Endodermal cell (in vitro differentiated cells): Measurements from ENCODE around the gene A2ML1. TPM values are rescaled to one million over a fixed set of nuclear protein-coding genes. Genes with fewer than 3 reads are reported as not detected.
"Not testable (repeated sequence)": the region's sequence is repeated elsewhere in the genome, so short reads cannot be mapped to it uniquely, and the experiment has no call there.

Source experiments
- DNase-seq: peaks from one replicate; pipeline ENCODE4 v3.0.0-alpha.2; 2017
- H3K27ac ChIP-seq: 2 replicates; pipeline ENCODE4 v1.5.1; 2013; ENCODE audit warnings: mild to moderate bottlenecking, low read depth, low read length, moderate library complexity
- H3K27me3 ChIP-seq: 2 replicates; pipeline ENCODE4 v1.6.1; 2013; ENCODE audit warnings: mild to moderate bottlenecking, low read length, moderate library complexity; ENCODE audit not compliant: insufficient read depth, control insufficient read depth, poor library complexity, severe bottlenecking
- H3K36me3 ChIP-seq: 2 replicates; pipeline ENCODE4 v1.7.0; 2013; ENCODE audit warnings: mild to moderate bottlenecking, low read length, moderate library complexity; ENCODE audit not compliant: control insufficient read depth, insufficient read depth
- H3K4me1 ChIP-seq: one replicate; pipeline ENCODE4 v1.7.0; 2013; ENCODE audit warnings: low read length; ENCODE audit not compliant: control insufficient read depth, insufficient read depth
- H3K4me3 ChIP-seq: 2 replicates; pipeline ENCODE4 v1.5.1; 2013; ENCODE audit warnings: mild to moderate bottlenecking, low read length, moderate library complexity
- H3K9ac ChIP-seq: 2 replicates; pipeline ENCODE4 v1.6.1; 2013; ENCODE audit warnings: mild to moderate bottlenecking, low read length, moderate library complexity; ENCODE audit not compliant: poor library complexity, severe bottlenecking; ENCODE audit errors: extremely low read depth
- H3K9me3 ChIP-seq: 2 replicates; pipeline ENCODE4 v1.6.1; 2013; ENCODE audit warnings: mild to moderate bottlenecking, low read length, moderate library complexity; ENCODE audit not compliant: control insufficient read depth
- H3K27ac Mint-ChIP-seq: 2 replicates; pipeline ENCODE4 v1.8.0; 2020; ENCODE audit warnings: mixed read lengths
- H3K27me3 Mint-ChIP-seq: 2 replicates; pipeline ENCODE4 v1.8.0; 2021; ENCODE audit warnings: mild to moderate bottlenecking, mixed read lengths; ENCODE audit not compliant: insufficient read depth
- H3K36me3 Mint-ChIP-seq: 2 replicates; pipeline ENCODE4 v1.8.0; 2020; ENCODE audit warnings: low read depth, mixed read lengths
- H3K4me1 Mint-ChIP-seq: 2 replicates; pipeline ENCODE4 v1.8.0; 2020; ENCODE audit warnings: mixed read lengths
- H3K4me3 Mint-ChIP-seq: 2 replicates; pipeline ENCODE4 v1.8.0; 2020; ENCODE audit warnings: mild to moderate bottlenecking, moderate library complexity, mixed read lengths
- H3K9me3 Mint-ChIP-seq: 2 replicates; pipeline ENCODE4 v1.8.0; 2020; ENCODE audit warnings: mild to moderate bottlenecking, mixed read lengths
- CTCF ChIP-seq: fragments of 200-600 bp; sonication (generic); conservative IDR thresholded peaks from 2 replicates; pipeline ENCODE4 v1.5.0; 2021; ENCODE audit warnings: antibody characterized with exemption, mild to moderate bottlenecking
- WGBS, 2 experiments: methylation state at CpG; one replicate each; pipeline versions ENCODE4 v1.1.5 to v1.1.7; 2013; ENCODE audit warnings: missing lambda C conversion rate in 2 of 2, mixed read lengths in 1 of 2; ENCODE audit not compliant: insufficient coverage in 1 of 2, insufficient read length in 1 of 2; 5-methylcytosine and 5-hydroxymethylcytosine counted together
- total RNA-seq, 2 donors: library from RNA; stranded (reverse); fragmentation: NEBNext Ultra II Directional in 1 of 2; extraction: Animal tissue kit (Norgen Biotek cat#: 25700) in 1 of 2; gene quantifications; 2 replicates in 1 of 2; 3 replicates in 1 of 2; pipeline ENCODE4 v1.2.1, GENCODE V29; 2021

Gene A2ML1
- total RNA-seq, 2 donors from 2014 or later: 7.1 to 11.6 TPM

DNA sequence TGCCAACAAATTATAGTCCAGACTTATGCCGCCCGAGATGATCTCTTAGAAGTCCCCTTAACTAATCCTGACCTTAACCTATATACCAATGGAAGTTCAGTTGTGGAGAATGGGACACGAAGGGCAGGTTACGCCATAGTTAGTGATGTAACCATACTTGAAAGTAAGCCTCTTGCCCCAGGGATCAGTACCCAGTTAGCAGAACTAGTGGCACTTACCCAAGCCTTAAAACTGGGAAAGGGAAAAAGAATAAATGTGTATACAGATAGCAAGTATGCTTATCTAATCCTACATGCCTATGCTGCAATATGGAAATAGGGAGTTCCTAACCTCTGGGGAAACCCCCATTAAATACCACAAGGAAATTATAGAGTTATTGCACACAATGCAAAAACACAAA, 29.2 kb upstream of the A2ML1 start:
- H3K4me1 ChIP-seq, H3K27ac Mint-ChIP-seq, H3K4me3 Mint-ChIP-seq, H3K27me3 Mint-ChIP-seq, H3K27ac ChIP-seq, H3K9ac ChIP-seq, H3K27me3 ChIP-seq: not testable (repeated sequence)
- Mint-ChIP-seq H3K36me3 (peaks cover 67% of the 10 kb centered on the region), H3K9me3 (peaks cover 51% of the 10 kb centered on the region), H3K4me1 (peaks cover 21% of the 10 kb centered on the region)
- peaks cover 42% of the 10 kb centered on the region for H3K36me3 ChIP-seq
- 90 to 100% methylated on average over 2 of the region's 4 CpGs for WGBS, 2 experiments
- peak; percentile 35 for DNase-seq
- peaks cover 30% of the 10 kb centered on the region for H3K9me3 ChIP-seq
- H3K4me3 ChIP-seq: peak overlapping the region; percentile 64

DNA sequence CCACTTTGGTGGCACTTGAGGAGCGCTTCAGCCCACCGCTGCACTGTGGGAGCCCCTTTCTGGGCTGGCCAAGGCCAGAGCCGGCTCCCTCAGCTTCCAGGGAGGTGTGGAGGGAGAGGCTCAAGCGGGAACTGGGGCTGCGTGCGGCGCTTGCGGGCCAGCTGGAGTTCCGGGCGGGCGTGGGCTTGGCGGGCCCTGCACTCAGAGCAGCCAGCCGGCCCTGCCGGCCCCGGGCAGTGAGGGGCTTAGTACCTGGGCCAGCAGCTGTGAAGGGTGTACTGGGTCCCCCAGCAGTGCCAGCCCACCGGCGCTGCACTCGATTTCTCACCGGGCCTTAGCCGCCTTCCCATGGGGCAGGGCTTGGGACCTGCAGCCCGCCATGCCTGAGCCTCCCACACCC, 27.8 kb upstream of the A2ML1 start:
- H3K36me3 ChIP-seq: peaks cover 42% of the 10 kb centered on the region
- not testable (repeated sequence) for H3K27ac ChIP-seq

DNA sequence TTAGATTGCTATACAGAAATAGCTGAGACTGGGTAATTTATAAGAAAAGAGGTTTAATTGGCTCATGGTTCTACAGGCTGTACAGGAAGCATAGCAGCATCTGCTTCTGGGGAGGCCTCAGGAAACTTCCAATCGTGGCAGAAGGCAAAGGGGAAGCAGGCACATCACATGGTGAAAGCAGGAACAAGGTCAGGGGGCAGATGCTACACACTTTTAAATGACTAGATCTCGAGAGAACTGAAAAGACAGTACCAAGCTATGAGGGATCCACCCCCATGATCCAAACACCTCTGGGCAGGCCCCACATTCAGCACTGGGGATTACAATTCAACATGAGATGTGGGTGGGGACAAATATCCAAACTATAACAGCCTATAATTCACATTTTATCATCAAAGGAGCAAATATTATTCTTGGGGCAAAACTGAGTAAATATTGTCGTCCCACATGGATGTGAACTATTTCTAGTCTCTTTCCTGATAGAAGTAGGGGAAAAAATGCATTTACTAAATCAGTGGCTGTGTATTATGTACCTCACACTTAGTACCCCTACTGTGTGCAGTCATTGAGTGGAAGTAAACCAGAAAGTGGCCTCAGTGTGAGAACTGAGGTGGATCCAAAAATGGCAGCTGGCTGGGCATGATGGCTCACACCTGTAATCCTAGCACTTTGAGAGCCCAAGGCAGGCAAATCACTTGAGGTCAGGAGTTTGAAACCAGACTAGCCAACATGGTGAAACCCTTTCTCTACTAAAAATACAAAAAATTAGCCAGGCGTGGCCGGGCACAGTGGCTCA, 25.4 kb upstream of the A2ML1 start:
- no peaks in the 10 kb centered on the region for H3K27me3 Mint-ChIP-seq
- no peak for TF ChIP-seq CTCF
- Histone ChIP-seq H3K27me3 (no peaks in the 10 kb centered on the region), H3K9ac (no peak overlapping the region), H3K4me1 (no peaks in the 10 kb centered on the region), H3K9me3 (peaks cover 29% of the 10 kb centered on the region), H3K27ac (no peak overlapping the region), H3K4me3 (no peak overlapping the region), H3K36me3 (peaks cover 34% of the 10 kb centered on the region)
- H3K27ac Mint-ChIP-seq: peak overlapping the region; percentile 5
- peaks cover 3% of the 10 kb centered on the region for H3K4me1 Mint-ChIP-seq
- peak; percentile 63 for DNase-seq
- WGBS, 2 experiments: 92 to 97% methylated on average over 4 to 5 of the region's 5 CpGs
- H3K9me3 Mint-ChIP-seq: peaks cover 64% of the 10 kb centered on the region
- no peak overlapping the region for H3K4me3 Mint-ChIP-seq
- peaks cover 74% of the 10 kb centered on the region for H3K36me3 Mint-ChIP-seq

More for the DNA sequence above, 27.8 kb upstream of the A2ML1 start:
- H3K9me3 Mint-ChIP-seq: peaks cover 60% of the 10 kb centered on the region
- peaks cover 21% of the 10 kb centered on the region for H3K4me1 Mint-ChIP-seq
- not testable (repeated sequence) for H3K4me1 ChIP-seq, H3K27me3 ChIP-seq, H3K27ac Mint-ChIP-seq, H3K27me3 Mint-ChIP-seq, H3K4me3 ChIP-seq, H3K4me3 Mint-ChIP-seq, H3K9ac ChIP-seq
- DNase-seq: peak; percentile 58
- peaks cover 77% of the 10 kb centered on the region for H3K36me3 Mint-ChIP-seq
- H3K9me3 ChIP-seq: peaks cover 35% of the 10 kb centered on the region
- 95% methylated on average over 21 of the region's 21 CpGs; no CpG with 5 or more reads in 1 of the 2 experiments for WGBS, 2 experiments

GRCh38 chr12:8801213-8801612, 21.2 kb upstream of the A2ML1 start:
- 71 to 97% methylated on average over 1 to 3 of the region's 3 CpGs for WGBS, 2 experiments
- not testable (repeated sequence) for H3K9ac ChIP-seq, H3K27me3 ChIP-seq, H3K9me3 ChIP-seq, H3K4me3 Mint-ChIP-seq, H3K4me1 ChIP-seq, H3K27ac Mint-ChIP-seq, H3K27ac ChIP-seq, H3K36me3 ChIP-seq, DNase-seq, H3K27me3 Mint-ChIP-seq, H3K4me3 ChIP-seq
- Mint-ChIP-seq H3K36me3 (peaks cover 44% of the 10 kb centered on the region), H3K4me1 (peaks cover 15% of the 10 kb centered on the region), H3K9me3 (peaks cover 35% of the 10 kb centered on the region)

DNA sequence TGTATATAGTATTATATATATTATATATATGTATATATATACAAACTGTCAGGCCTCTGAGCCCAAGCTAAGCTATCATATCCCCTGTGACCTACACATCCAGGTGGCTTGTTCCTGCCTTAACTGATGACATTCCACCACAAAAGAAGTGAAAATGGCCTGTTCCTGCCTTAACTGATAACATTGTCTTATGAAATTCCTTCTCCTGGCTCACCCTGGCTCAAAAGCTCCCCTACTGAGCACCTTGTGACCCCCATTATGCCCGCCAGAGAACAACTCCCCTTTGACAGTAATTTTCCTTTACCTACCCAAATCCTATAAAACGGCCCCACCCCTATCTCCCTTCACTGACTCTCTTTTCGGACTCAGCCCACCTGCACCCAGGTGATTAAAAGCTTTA, 17.6 kb upstream of the A2ML1 start:
- peaks cover 43% of the 10 kb centered on the region for H3K4me1 Mint-ChIP-seq
- 20 to 38% methylated on average over 1 to 3 of the region's 3 CpGs for WGBS, 2 experiments
- H3K36me3 Mint-ChIP-seq: peaks cover 35% of the 10 kb centered on the region
- peak overlapping the region; percentile 99 for H3K27ac Mint-ChIP-seq
- Histone ChIP-seq H3K9ac (peak overlapping the region; percentile 98), H3K4me3 (peak overlapping the region; percentile 87)
- H3K27me3 Mint-ChIP-seq, H3K27ac ChIP-seq, H3K36me3 ChIP-seq, H3K27me3 ChIP-seq, H3K9me3 ChIP-seq, H3K4me1 ChIP-seq: not testable (repeated sequence)
- peak; percentile 90 for DNase-seq
- H3K4me3 Mint-ChIP-seq: peak overlapping the region; percentile 91
- peaks cover 17% of the 10 kb centered on the region for H3K9me3 Mint-ChIP-seq

DNA sequence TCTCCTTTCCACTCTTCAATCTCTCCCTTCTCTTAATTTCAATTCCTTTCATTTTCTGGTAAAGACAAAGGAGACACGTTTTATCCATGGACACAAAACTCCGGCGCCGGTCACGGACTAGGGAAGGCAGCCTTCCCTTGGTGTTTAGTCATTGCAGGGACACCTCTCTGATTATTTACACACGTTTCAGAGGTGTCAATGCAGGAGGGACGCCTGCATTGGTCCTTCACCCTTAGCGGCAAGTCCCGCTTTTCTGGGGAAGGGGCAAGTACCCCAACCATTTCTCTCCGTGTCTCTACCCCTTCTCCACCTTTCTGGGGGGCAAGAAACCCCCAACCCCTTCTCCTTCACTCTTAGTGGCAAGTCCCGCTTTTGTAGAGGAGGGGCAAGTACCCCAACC, 16.9 kb upstream of the A2ML1 start:
- H3K4me1 ChIP-seq, H3K36me3 ChIP-seq, H3K27me3 Mint-ChIP-seq, H3K9me3 ChIP-seq, H3K27me3 ChIP-seq, H3K27ac ChIP-seq: not testable (repeated sequence)
- 51 to 67% methylated on average over 4 to 11 of the region's 11 CpGs for WGBS, 2 experiments
- H3K36me3 Mint-ChIP-seq: peaks cover 34% of the 10 kb centered on the region
- peak overlapping the region; percentile 87 for H3K4me3 ChIP-seq
- peak overlapping the region; percentile 99 for H3K27ac Mint-ChIP-seq
- peaks cover 11% of the 10 kb centered on the region for H3K9me3 Mint-ChIP-seq
- peaks cover 49% of the 10 kb centered on the region for H3K4me1 Mint-ChIP-seq
- peak overlapping the region; percentile 91 for H3K4me3 Mint-ChIP-seq
- peak; percentile 51 for DNase-seq
- H3K9ac ChIP-seq: peak overlapping the region; percentile 98
